ENCODE measurements around the gene DHDH. TPM values are rescaled to one million over a fixed set of nuclear protein-coding genes. Genes with fewer than 3 reads are reported as not detected.
A peak's percentile ranks its signal among the peaks of the same experiment; 100 is the strongest.
"Not testable (repeated sequence)": the region's sequence is repeated elsewhere in the genome, so short reads cannot be mapped to it uniquely, and the experiment has no call there.

Gene DHDH
- total and polyA plus RNA-seq, 12 donors: 0.17 to 0.51 TPM; not detected in 10

GRCh38 chr19:48899781-48900476 lies 33.6 kb upstream of the DHDH start, which contains the start of gene NUCB1:
Gene NUCB1 (plus strand): TSS chr19:48900312. CDS start chr19:48900797, 485 bp downstream.
- Histone ChIP-seq H3K4me1 (peaks cover 10 to 51% (median 45%) of the 10 kb centered on the region in 9 donors), H3K4me3 (peak within 1 kb of the TSS; percentile 67 to 98 (median 88)), H3K27ac (peak within 1 kb of the TSS; percentile 74 to 98 (median 94)), H3K36me3 (peaks cover 0 to 29% (median 13%) of the 10 kb centered on the region in 9 donors), H3K9me3 (no peaks in the 10 kb centered on the region), H3K27me3 (peaks cover 0 to 18% (median 0%) of the 10 kb centered on the region in 7 donors)
- intact Hi-C loops (cut with DNase I): loop anchor here in 4 of 10 donors (1.0 to 5.0 kb wide), 3 partner anchors 27 to 65 kb away; partner anchors contain the start of genes BAX (in 4 of the 4), PPP1R15A (in 2 of the 4) and FTL (in 1 of the 4)
- peak; percentile 96 to 98 (median 98) for ATAC-seq
- WGBS, 2 donors: 7 to 8% methylated on average over 34 of the region's 34 CpGs
- peak; percentile 98 to 100 for DNase-seq
- peak in 6 of 9 donors; percentile 14 to 53 (median 37) for TF ChIP-seq CTCF (IDR thresholded peaks at IDR 0.05)

- no peaks in the 10 kb centered on the region for H3K9me3 ChIP-seq
- ATAC-seq: peak; percentile 1 to 43 (median 22)
- WGBS, 2 donors: 6 to 7% methylated on average over 24 of the region's 24 CpGs
- peak overlapping the region; percentile 67 to 98 (median 88) for H3K4me3 ChIP-seq
- peaks cover 0 to 10% (median 0%) of the 10 kb centered on the region in 7 donors for H3K27me3 ChIP-seq
- intact Hi-C loops (cut with DNase I): loop anchor here in 4 of 10 donors (1.0 to 5.0 kb wide), 3 partner anchors 28 to 65 kb away; partner anchors contain the start of genes BAX (in 4 of the 4), PPP1R15A (in 2 of the 4) and FTL (in 1 of the 4)
- no peak for DNase-seq
- peaks cover 10 to 44% (median 40%) of the 10 kb centered on the region in 9 donors for H3K4me1 ChIP-seq
- H3K27ac ChIP-seq: peak overlapping the region; percentile 74 to 98 (median 94)
- peaks cover 0 to 37% (median 21%) of the 10 kb centered on the region in 9 donors for H3K36me3 ChIP-seq
- no peak for TF ChIP-seq CTCF (IDR thresholded peaks at IDR 0.05)
Observed at GRCh38 chr19:48900477-48901406, 32.8 kb upstream of the DHDH start.

GRCh38 chr19:48902291-48902690 lies 31.2 kb upstream of the DHDH start:
- H3K4me3 ChIP-seq, ATAC-seq, H3K9me3 ChIP-seq, H3K27me3 ChIP-seq, DNase-seq, H3K27ac ChIP-seq: not testable (repeated sequence)
- intact Hi-C loops (cut with DNase I): loop anchor here in 4 of 10 donors (5.0 kb wide), 1 partner anchor 50 kb away; the partner anchor contains the start of gene BAX (in 4 of the 4)
- H3K36me3 ChIP-seq: peaks cover 0 to 53% (median 27%) of the 10 kb centered on the region in 9 donors
- peaks cover 10 to 37% (median 32%) of the 10 kb centered on the region in 9 donors for H3K4me1 ChIP-seq
- WGBS, 2 donors: 97 to 98% methylated on average over 7 of the region's 7 CpGs

GRCh38 chr19:48903788-48904187 lies 29.7 kb upstream of the DHDH start:
- not testable (repeated sequence) for H3K4me3 ChIP-seq, DNase-seq, H3K9me3 ChIP-seq, ATAC-seq, H3K27ac ChIP-seq, H3K27me3 ChIP-seq
- peaks cover 10 to 44% (median 33%) of the 10 kb centered on the region in 9 donors for H3K4me1 ChIP-seq
- peaks cover 0 to 65% (median 31%) of the 10 kb centered on the region in 9 donors for H3K36me3 ChIP-seq
- intact Hi-C loops (cut with DNase I): loop anchor here in 4 of 10 donors (5.0 kb wide), 1 partner anchor 49 kb away; the partner anchor contains the start of gene BAX (in 4 of the 4)

All from heart right ventricle (tissue), 16 donors.